ENCODE data around the gene VTN.

VTN gene

DNA sequence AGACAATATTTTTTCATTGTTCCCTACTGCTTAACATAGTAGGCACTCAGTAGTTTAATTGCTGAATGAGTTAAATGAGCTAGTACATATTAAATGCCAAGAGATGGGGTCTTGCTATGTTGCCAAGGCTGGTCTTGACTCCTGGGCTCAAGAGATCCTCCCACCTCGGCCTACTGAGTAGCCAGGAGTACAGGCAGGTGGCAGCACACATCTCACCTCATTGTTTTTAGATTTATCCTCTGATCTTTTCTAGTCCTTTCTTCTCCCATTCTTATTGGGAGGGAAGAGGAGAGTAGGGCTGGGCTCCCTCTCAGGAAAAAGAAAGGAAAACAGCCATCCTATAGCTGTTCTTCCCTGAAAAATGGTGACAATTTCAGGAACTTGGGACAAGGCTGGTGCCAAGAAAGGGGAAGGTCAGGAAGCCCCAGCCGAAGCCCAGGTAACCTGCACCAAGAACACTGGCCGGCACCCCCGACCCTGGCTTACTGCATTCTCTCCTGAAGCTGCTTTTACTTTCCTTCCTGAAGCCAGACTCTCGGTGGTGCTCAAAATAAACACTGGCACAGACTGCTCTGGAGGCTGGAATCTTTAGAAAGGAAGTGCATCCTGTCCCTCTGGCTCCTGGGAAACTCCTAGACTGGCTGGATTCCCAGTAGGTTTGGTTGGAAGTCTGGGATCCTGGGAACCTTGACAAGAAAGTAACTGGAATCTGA is 31.9 kb downstream of the VTN start:
- no peak for DNase-seq (ENCODE audit: low spot score)
- H3K27ac ChIP-seq, result peak overlapping the region; percentile 41 to 59
- TF ChIP-seq, protein P1, sequence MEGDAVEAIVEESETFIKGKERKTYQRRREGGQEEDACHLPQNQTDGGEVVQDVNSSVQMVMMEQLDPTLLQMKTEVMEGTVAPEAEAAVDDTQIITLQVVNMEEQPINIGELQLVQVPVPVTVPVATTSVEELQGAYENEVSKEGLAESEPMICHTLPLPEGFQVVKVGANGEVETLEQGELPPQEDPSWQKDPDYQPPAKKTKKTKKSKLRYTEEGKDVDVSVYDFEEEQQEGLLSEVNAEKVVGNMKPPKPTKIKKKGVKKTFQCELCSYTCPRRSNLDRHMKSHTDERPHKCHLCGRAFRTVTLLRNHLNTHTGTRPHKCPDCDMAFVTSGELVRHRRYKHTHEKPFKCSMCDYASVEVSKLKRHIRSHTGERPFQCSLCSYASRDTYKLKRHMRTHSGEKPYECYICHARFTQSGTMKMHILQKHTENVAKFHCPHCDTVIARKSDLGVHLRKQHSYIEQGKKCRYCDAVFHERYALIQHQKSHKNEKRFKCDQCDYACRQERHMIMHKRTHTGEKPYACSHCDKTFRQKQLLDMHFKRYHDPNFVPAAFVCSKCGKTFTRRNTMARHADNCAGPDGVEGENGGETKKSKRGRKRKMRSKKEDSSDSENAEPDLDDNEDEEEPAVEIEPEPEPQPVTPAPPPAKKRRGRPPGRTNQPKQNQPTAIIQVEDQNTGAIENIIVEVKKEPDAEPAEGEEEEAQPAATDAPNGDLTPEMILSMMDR (IDR thresholded peaks at IDR 0.05), result no peak
- H3K4me3 ChIP-seq, result no peak overlapping the region

DNA sequence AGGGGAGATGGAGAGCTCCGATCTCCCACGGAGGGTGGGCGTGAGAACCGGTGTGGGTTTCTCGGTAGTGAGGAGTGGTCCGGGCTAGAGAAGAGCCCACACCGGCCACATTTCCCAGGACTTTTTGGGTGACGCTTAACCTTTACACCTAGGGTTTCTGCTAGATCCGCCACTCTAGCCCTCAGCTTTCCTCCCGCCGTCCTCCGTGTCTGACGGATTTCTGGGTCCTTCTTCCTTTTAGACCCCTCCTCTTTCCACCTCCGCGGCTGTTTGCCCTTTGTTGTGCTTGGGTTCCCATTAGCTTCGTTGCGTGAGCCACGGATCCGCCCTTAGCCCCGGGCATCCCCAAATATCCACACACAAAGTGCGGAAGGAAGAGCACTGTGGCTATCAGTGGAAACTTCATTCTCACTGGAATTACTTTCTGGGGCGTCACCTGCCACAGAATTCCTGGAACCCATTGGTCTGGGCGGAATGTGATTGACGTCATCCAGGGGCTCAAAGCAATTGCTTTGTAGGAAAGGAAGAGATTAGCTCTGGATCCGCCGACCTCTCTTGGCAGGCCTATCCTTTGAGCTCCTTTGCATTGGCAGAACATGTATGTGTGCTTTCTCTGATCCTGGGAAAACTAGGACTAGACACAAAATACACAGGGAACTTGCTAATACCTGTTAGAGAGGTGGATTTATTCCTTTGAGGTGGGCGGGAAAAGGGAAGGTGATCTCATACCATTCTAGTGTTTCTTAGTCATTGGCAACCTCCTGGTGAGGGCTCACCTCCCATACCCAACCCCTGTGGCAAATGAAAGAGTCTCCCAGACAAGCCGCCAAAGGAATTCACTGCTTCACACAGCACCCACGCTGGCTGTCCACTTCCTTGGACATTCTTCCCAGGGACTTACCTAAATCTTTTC is 33.9 kb downstream of the VTN start:
- TF ChIP-seq, protein P1 (IDR thresholded peaks at IDR 0.05), result no peak
- H3K4me3 ChIP-seq, result peak overlapping the region; percentile 96
- no peak for DNase-seq (ENCODE audit: low spot score)
- H3K27ac ChIP-seq, result peak overlapping the region; percentile 96 to 97

DNA sequence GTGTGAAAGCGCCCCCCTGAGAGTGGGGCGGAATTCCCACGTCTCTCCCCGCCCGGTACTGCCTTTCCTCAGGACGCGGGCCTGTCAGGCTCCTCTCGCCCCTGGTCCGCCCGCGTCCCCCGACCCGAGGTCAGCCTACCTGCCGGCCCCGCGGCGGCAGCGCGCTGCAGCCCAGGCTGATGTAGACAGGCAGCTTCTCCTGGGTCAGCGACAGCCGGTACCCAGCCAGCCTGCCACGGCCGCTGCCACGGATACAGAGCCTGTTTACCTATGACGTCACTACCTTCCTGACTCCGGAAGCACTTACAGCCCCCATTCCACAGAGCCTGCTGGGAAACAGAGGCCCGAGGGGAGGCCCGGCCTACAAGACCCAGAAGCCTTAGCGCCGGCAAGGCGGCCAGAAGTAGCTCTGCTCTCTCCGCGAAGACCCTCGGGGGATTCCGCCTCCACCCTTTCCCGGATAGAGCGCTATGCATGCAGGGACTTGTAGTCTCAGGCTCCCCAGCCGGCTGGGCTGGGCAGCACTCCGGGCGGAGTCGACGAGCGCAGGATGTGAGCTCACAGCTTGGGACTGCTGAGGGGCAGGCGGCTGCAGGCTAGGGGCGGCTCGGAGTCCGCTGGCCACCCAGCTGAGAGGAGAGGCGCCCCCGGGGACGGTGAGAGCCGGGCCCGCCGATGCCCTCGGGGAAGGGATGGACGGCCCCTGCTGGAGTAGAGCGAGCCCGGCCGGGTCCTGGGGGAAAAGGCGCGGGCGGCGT is 34.7 kb downstream of the VTN start, which contains the start of the genes IFT20 and TNFAIP1:
TSS of gene IFT20 (minus strand) at position 272 of the 758 bp plus-strand sequence. CDS start 3,487 bp downstream, outside the sequence.
TSS of gene TNFAIP1 (plus strand) at position 561 of the 758 bp plus-strand sequence. CDS start 3,761 bp downstream, outside the sequence.
- Histone ChIP-seq H3K4me3 (peak within 1 kb of the TSS; percentile 96), H3K27ac (peak within 1 kb of the TSS; percentile 96 to 97)
- peak; percentile 100 for DNase-seq (ENCODE audit: low spot score)
- TF ChIP-seq, protein P1 (IDR thresholded peaks at IDR 0.05), result no peak

DNA sequence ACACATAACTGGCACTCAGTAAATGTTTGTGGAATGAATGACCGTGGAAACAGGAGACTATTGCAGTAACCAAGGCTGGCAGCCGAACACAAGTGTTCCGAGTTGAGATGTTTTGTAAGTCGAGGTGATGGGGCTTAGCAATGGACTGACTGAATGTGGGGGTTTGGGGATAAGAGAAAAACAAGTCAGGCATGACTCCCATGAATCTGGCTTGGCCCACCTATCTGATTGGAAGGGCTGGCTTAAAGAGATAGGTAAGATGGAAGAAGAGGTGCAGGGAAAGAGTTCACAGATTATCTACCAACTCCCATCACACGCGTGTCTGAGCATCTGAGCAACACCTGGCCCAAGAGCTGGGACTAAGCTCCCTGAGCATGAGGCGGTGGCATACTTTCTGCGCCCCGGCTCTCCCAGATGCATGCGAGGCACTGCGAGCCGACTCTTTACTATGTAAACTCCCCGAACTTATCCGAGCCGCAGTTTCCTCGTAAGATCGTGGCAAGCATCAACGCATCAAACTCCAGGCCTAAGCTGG is 35.4 kb downstream of the VTN start:
- peak overlapping the region; percentile 96 to 97 for H3K27ac ChIP-seq
- no peak for DNase-seq (ENCODE audit: low spot score)
- TF ChIP-seq, protein P1 (IDR thresholded peaks at IDR 0.05), result no peak
- peak overlapping the region; percentile 96 for H3K4me3 ChIP-seq

DNA sequence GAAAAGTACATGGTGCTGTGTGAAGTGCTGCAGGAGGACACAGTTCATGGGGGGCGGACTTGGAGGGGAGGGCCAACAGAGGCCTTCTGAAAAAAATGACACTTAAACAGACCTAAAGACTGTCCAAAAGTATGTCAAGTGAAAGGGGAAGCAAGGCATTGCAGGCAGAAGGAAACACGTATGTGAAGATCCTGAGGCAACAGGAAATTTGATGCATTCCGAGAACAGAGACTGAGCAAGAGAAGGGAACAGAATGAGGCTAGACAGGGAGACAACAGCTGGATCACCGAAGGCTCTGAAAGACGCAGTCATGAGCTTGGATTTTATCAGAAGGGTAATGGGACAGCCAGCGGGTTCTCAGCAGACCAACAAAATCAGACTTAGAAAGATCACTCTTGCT is 35.9 kb downstream of the VTN start:
- Histone ChIP-seq H3K4me3 (peak overlapping the region; percentile 96), H3K27ac (no peak overlapping the region)
- DNase-seq (ENCODE audit: low spot score), result no peak
- TF ChIP-seq, protein P1 (IDR thresholded peaks at IDR 0.05), result no peak

DNA sequence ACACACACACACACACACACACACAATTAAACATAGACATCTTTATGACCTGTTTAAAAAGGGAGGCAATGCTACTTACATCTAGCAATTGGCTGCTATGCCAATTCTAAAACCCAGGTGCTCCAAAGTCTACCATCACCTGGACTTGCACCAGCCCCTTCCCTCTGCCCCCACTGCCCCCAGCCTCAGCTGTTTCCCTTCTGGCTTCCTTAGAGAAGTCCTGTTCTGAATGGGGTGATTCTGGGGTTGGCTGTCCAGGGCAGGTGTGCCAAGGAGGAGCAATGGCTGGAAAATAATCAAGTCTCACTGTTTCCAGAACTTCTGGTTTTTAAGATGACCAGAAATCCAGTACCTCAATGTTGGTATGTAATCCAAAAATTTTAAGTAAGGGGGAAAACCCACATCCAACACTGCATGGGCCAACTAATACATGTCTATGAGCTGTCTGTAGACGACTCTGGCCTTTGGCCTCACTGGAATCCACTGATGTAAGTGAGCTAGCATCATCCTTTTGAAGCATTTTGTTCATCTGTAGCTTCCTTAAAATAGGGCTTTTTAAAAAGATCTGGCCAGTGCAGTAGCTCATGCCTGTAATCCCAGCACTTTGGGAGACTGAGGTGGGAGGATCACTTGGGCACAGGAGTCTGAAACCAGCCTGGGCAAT is 36.9 kb downstream of the VTN start:
- Histone ChIP-seq H3K27ac (no peak overlapping the region), H3K4me3 (no peak overlapping the region)
- TF ChIP-seq, protein P1 (IDR thresholded peaks at IDR 0.05), result no peak
- DNase-seq (ENCODE audit: low spot score), result peak; percentile 33

All from coronary artery (tissue), 2 donors.